Measurements from ENCODE around the gene GRK5. TPM values are rescaled to one million over a fixed set of nuclear protein-coding genes. Genes with fewer than 3 reads are reported as not detected.

Gene GRK5
- total and polyA plus RNA-seq, 9 of the 15 experiments (the other 6 are each of a cell fraction or from before 2014, with no cell fraction given), result 0.46 to 0.83 (median 0.67) TPM; not detected in 2

- no peak overlapping the region for H3K4me2 ChIP-seq (ENCODE audit: insufficient read depth, low read length)
- H4K20me1 ChIP-seq (replicated peaks; ENCODE audit: control insufficient read depth, insufficient read depth, low read length), result no peaks in the 10 kb centered on the region
- 71% methylated on average over 3 of the region's 4 CpGs for WGBS (ENCODE audit: insufficient coverage, low coverage, missing lambda C conversion rate)
- no peak for DNase-seq (ENCODE audit: extremely low read depth in 1 of 4, low spot score in 3 of 4)
- H3K4me3 ChIP-seq, result no peak overlapping the region
- H3K9me1 ChIP-seq (ENCODE audit: control insufficient read depth, insufficient read depth, low read length), result no peaks in the 10 kb centered on the region
- BruUV-seq (replicated peaks), result no TSS peak
- no peak for ATAC-seq
- intact Hi-C loops (cut with micrococcal nuclease) (loop anchor here (2.0 to 5.0 kb wide), 4 partner anchors 59 to 404 kb away; no protein-coding TSS in a partner anchor), in situ Hi-C loops (cut with MboI) (no loop called here)
- no peak overlapping the region; the same call in 1 of the 2 replicates for H2AFZ ChIP-seq (ENCODE audit: low read depth, low read length)
- H3K79me2 ChIP-seq (ENCODE audit: control insufficient read depth, insufficient read depth, low read length), result no peaks in the 10 kb centered on the region
- POLR2A ChIA-PET, result interaction anchor here (1.0 kb wide), 1 partner anchor 21 kb away, joined by 4 read pairs; no protein-coding TSS in a partner anchor
- no peaks in the 10 kb centered on the region for H3K36me3 ChIP-seq (ENCODE audit: control insufficient read depth, insufficient read depth, low read length)
- no peak for FAIRE-seq
- H3K27ac ChIP-seq (ENCODE audit: extremely low read depth, low read depth, low read length), result no peak overlapping the region
- TF ChIP-seq ILF3 (IDR thresholded peaks at IDR 0.05; ENCODE audit: borderline replicate concordance) (no peak), TFAP4 (CRISPR knock-in tag; IDR thresholded peaks at IDR 0.05; ENCODE audit: borderline replicate concordance) (no peak), SMARCC2 (IDR thresholded peaks at IDR 0.05; ENCODE audit: low read depth) (no peak), ZNF134 (CRISPR knock-in tag; conservative IDR thresholded peaks at IDR 0.05) (no peak), PYGO2 (tag; IDR thresholded peaks at IDR 0.05) (no peak), ZNF3 (CRISPR knock-in tag; IDR thresholded peaks at IDR 0.05) (no peak), DPF2 (IDR thresholded peaks at IDR 0.05) (no peak), PREB (CRISPR knock-in tag; IDR thresholded peaks at IDR 0.05) (no peak), ZNF197 (CRISPR knock-in tag; IDR thresholded peaks at IDR 0.05; ENCODE audit: low read depth) (no peak), ZNF77 (CRISPR knock-in tag; IDR thresholded peaks at IDR 0.05) (no peak), NR2C2 (CRISPR knock-in tag; IDR thresholded peaks at IDR 0.05) (no peak), NR2C2 (tag; IDR thresholded peaks at IDR 0.05) (no peak), GTF2A2 (tag; IDR thresholded peaks at IDR 0.05) (no peak), ZNF41 (CRISPR knock-in tag; conservative IDR thresholded peaks at IDR 0.05) (no peak), ATF7 (IDR thresholded peaks at IDR 0.05) (no peak)
- H3K9me3 ChIP-seq (replicated peaks; ENCODE audit: control insufficient read depth, insufficient read depth, low read depth, low read length), result no peaks in the 10 kb centered on the region
- no peaks in the 10 kb centered on the region for H3K27me3 ChIP-seq (ENCODE audit: control insufficient read depth in 2 of 2, insufficient read depth in 2 of 2, low read length in 2 of 2)
- no peak overlapping the region for H3K9ac ChIP-seq (ENCODE audit: insufficient read depth in 1 of 2, low read depth in 2 of 2, low read length in 2 of 2)
- CTCF ChIA-PET (ENCODE audit: low intra/inter-chr PET ratio), result interaction anchor here (0.8 to 4.4 kb wide), 4 partner anchors 219 to 248 kb away, joined by 3 to 21 read pairs (median 3); no protein-coding TSS in a partner anchor
- H3K4me1 ChIP-seq (replicated peaks in 1 of 2; ENCODE audit: control insufficient read depth in 2 of 2, insufficient read depth in 2 of 2, low read length in 2 of 2), result peaks cover 0 to 9% of the 10 kb centered on the region in 2 experiments; a peak in 2 of 5 replicates
These were observed 9.4 kb upstream of the GRK5 start for GRCh38 chr10:119197921-119198320.

Measured in K562 (cell line).